DOHH2 (cell line): Measurements from ENCODE around the gene CCN6.

ENCODE experiments used
- H3F3A ChIP-seq: fragments of 200-600 bp; sonication (generic), shearing (Covaris generic); 2 replicates; pipeline ENCODE4 v1.6.0; 2016; ENCODE audit warnings: antibody characterized with exemption, mild to moderate bottlenecking; ENCODE audit not compliant: control insufficient read depth, insufficient read depth
- H3K27ac ChIP-seq: fragments of 200-600 bp; sonication (generic); 2 replicates; pipeline ENCODE4 v1.5.1; 2014; ENCODE audit warnings: low read depth, mild to moderate bottlenecking, low read length, moderate library complexity
- H3K27me3 ChIP-seq: fragments of 200-600 bp; sonication (generic); 2 replicates; pipeline ENCODE4 v1.6.1; 2014; ENCODE audit warnings: mild to moderate bottlenecking, low read length, mixed read lengths; ENCODE audit not compliant: control insufficient read depth
- H3K36me3 ChIP-seq: fragments of 200-600 bp; sonication (generic); 2 replicates; pipeline ENCODE4 v1.6.1; 2014; ENCODE audit warnings: mild to moderate bottlenecking, low read length, moderate library complexity, mixed read lengths; ENCODE audit not compliant: control insufficient read depth
- H3K4me1 ChIP-seq: fragments of 200-600 bp; sonication (generic); 2 replicates; pipeline ENCODE4 v1.6.1; 2014; ENCODE audit warnings: mild to moderate bottlenecking, low read length, mixed read lengths; ENCODE audit not compliant: control insufficient read depth
- H3K4me2 ChIP-seq: fragments of 200-600 bp; sonication (generic); 2 replicates; pipeline ENCODE4 v1.6.0; 2014; ENCODE audit warnings: mild to moderate bottlenecking, low read length, moderate library complexity
- H3K4me3 ChIP-seq: fragments of 200-600 bp; sonication (generic); 2 replicates; pipeline ENCODE4 v1.5.1; 2014; ENCODE audit warnings: mild to moderate bottlenecking, low read length, mixed read lengths
- H3K79me2 ChIP-seq: fragments of 200-600 bp; sonication (generic); 2 replicates; pipeline ENCODE4 v1.6.1; 2014; ENCODE audit warnings: mild to moderate bottlenecking, low read length, mixed read lengths; ENCODE audit not compliant: control insufficient read depth
- H3K9me2 ChIP-seq: fragments of 200-600 bp; sonication (generic); replicated peaks from 2 replicates; pipeline ENCODE4 v1.6.1; 2014; ENCODE audit warnings: mild to moderate bottlenecking, low read length, mixed read lengths; ENCODE audit not compliant: control insufficient read depth
- H3K9me3 ChIP-seq: fragments of 200-600 bp; sonication (generic); 2 replicates; pipeline ENCODE4 v1.6.1; 2014; ENCODE audit warnings: antibody characterized with exemption, low read length, mixed read lengths; ENCODE audit not compliant: control insufficient read depth, insufficient read depth
- H4K20me1 ChIP-seq: fragments of 200-600 bp; sonication (generic); 2 replicates; pipeline ENCODE4 v1.6.0; 2014; ENCODE audit warnings: low read depth, mild to moderate bottlenecking, antibody characterized with exemption, low read length, moderate library complexity; ENCODE audit not compliant: control insufficient read depth, insufficient read depth
- EZH2phosphoT487 ChIP-seq: fragments of 200-600 bp; sonication (generic); IDR thresholded peaks from 2 replicates; pipeline ENCODE4 v1.6.1; 2017; ENCODE audit warnings: borderline replicate concordance, mild to moderate bottlenecking, antibody characterized with exemption, low read length, moderate library complexity, mixed read lengths
- TF ChIP-seq, protein P1 (sequence below): fragments of 200-600 bp; sonication (generic); IDR thresholded peaks from one replicate; pipeline ENCODE4 v1.5.1; 2014; ENCODE audit warnings: antibody characterized with exemption, mild to moderate bottlenecking, low read depth, low read length; ENCODE audit not compliant: poor library complexity, severe bottlenecking

CCN6 gene

DNA sequence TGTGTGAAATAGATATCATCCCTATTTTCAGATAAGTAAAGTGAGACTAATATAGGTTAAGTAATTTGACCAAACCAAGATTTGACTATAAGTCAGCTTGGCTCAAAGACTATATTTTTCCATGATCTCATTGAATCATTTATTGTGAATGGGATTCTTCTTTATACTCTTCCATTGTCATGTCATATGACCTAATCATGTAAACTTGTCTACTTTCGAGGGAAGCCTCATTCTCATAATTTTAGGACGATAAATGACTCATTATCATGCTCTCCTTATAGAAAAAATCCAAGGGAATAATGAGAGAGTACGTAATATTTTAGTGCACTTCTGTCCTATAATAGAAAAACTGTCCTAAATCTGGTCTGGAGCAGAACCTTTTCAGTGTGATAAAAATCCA lies 40.9 kb upstream of the CCN6 start:
- Histone ChIP-seq H3K4me3 (no peak overlapping the region), H3K27ac (no peak overlapping the region), H4K20me1 (no peaks in the 10 kb centered on the region), H3F3A (no peaks in the 10 kb centered on the region), H3K9me2 (no peaks in the 10 kb centered on the region), H3K36me3 (no peaks in the 10 kb centered on the region), H3K4me2 (no peak overlapping the region), H3K79me2 (no peaks in the 10 kb centered on the region), H3K27me3 (0 out of 2 replicates have a peak, but pooled peaks cover 5% of the 10 kb centered on the region), H3K4me1 (no peaks in the 10 kb centered on the region), H3K9me3 (no peaks in the 10 kb centered on the region)
- TF ChIP-seq, protein P1, sequence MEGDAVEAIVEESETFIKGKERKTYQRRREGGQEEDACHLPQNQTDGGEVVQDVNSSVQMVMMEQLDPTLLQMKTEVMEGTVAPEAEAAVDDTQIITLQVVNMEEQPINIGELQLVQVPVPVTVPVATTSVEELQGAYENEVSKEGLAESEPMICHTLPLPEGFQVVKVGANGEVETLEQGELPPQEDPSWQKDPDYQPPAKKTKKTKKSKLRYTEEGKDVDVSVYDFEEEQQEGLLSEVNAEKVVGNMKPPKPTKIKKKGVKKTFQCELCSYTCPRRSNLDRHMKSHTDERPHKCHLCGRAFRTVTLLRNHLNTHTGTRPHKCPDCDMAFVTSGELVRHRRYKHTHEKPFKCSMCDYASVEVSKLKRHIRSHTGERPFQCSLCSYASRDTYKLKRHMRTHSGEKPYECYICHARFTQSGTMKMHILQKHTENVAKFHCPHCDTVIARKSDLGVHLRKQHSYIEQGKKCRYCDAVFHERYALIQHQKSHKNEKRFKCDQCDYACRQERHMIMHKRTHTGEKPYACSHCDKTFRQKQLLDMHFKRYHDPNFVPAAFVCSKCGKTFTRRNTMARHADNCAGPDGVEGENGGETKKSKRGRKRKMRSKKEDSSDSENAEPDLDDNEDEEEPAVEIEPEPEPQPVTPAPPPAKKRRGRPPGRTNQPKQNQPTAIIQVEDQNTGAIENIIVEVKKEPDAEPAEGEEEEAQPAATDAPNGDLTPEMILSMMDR = no peak
- no peak for TF ChIP-seq EZH2phosphoT487

DNA sequence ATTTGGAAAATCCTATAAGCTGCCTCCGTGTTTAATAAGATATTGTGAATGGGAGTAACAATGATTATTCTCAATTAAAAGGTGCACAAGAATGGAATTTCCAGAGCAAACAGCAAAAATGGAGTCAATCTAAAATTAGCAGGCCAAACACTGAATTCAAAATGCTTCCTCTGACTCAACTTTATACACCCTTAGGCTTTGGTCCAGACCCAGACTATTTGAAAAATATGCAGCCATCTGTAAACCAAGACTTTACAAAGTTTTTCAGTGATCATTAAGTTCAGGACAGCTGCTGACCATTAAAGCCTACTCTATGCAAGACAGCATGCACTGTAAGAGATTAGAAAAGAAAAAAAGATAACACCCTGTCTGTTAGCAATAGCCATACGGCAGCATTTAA lies 39.4 kb upstream of the CCN6 start:
- Histone ChIP-seq H3K4me2 (no peak overlapping the region), H3K9me2 (no peaks in the 10 kb centered on the region), H3K36me3 (no peaks in the 10 kb centered on the region), H4K20me1 (no peaks in the 10 kb centered on the region), H3K4me3 (no peak overlapping the region), H3K4me1 (no peaks in the 10 kb centered on the region), H3K79me2 (no peaks in the 10 kb centered on the region), H3K9me3 (no peaks in the 10 kb centered on the region), H3K27ac (no peak overlapping the region), H3K27me3 (peaks cover 10% of the 10 kb centered on the region; the same call in 1 of the 2 replicates), H3F3A (no peaks in the 10 kb centered on the region)
- TF ChIP-seq, protein P1 = no peak
- no peak for TF ChIP-seq EZH2phosphoT487

DNA sequence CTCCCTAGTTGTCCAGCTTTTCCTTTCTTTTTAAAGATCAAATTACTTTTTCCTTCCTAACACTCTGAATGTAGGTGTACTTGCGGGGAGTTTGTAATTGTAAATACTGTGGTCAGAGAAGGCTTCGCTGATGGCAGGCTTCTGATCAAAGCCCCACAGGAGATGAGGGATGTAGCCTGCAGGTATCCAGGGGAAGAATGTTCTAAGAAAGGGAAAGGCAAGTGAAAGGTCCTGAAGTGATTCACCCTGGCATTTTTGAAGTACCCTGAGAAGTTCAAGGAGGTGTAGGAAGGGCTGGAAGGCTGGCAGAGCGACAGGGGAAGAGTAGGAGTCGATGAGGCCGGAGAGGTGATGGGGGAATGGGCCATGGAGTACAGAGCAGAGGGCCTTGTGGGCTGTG lies 38.2 kb upstream of the CCN6 start:
- H3K9me3 ChIP-seq = no peaks in the 10 kb centered on the region
- no peak for TF ChIP-seq EZH2phosphoT487
- TF ChIP-seq, protein P1 = no peak
- no peak overlapping the region for H3K27ac ChIP-seq
- H4K20me1 ChIP-seq = no peaks in the 10 kb centered on the region
- no peaks in the 10 kb centered on the region for H3K9me2 ChIP-seq
- no peak overlapping the region for H3K4me3 ChIP-seq
- H3K4me2 ChIP-seq = no peak overlapping the region
- no peaks in the 10 kb centered on the region for H3K4me1 ChIP-seq
- H3K36me3 ChIP-seq = no peaks in the 10 kb centered on the region
- H3F3A ChIP-seq = no peaks in the 10 kb centered on the region
- peaks cover 21% of the 10 kb centered on the region for H3K27me3 ChIP-seq
- no peaks in the 10 kb centered on the region for H3K79me2 ChIP-seq

DNA sequence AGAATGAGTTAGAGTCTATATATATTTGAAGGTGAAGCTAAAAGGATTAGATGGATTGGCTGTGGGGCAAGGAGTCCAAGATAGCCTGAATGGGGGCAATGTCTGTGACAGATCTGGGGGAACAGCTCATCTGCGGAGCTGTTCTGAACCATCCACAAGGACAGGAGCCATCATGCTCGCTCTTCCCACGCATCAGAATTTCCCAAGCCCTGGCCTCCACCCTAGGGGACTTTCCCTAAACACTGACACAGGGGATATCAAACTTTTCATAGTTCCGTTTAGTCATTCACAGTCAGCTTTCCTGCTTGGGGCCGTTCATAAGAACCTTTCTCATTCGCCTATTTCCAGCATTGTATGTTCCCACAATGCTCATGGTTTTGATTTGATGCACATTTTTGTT lies 37.6 kb upstream of the CCN6 start:
- Histone ChIP-seq H3K4me2 (no peak overlapping the region), H3K9me2 (no peaks in the 10 kb centered on the region)
- TF ChIP-seq, protein P1 = no peak
- no peak for TF ChIP-seq EZH2phosphoT487

More for the DNA sequence above, 37.6 kb upstream of the CCN6 start:
- Histone ChIP-seq H3K27me3 (peaks cover 22% of the 10 kb centered on the region), H3K36me3 (no peaks in the 10 kb centered on the region), H3K79me2 (no peaks in the 10 kb centered on the region), H3F3A (no peaks in the 10 kb centered on the region), H3K9me3 (no peaks in the 10 kb centered on the region), H3K4me1 (no peaks in the 10 kb centered on the region), H4K20me1 (no peaks in the 10 kb centered on the region), H3K4me3 (no peak overlapping the region), H3K27ac (no peak overlapping the region)
